NCI-H2227 treated with DMSO at 0.1 percent for 48 hours (cell line): ENCODE results near the gene MBLAC1.

Experiments
- DNase-seq: peaks from one replicate; lab custom pipeline; 2025; lab: John Stamatoyannopoulos, UW

Gene MBLAC1

GRCh38 chr7:100153708-100154535 lies 27.2 kb downstream of the MBLAC1 start:
- DNase-seq = no peak

GRCh38 chr7:100154651-100155491 lies 28.1 kb downstream of the MBLAC1 start:
- no peak for DNase-seq

GRCh38 chr7:100155553-100156317 lies 29.0 kb downstream of the MBLAC1 start:
- DNase-seq = no peak

- no peak for DNase-seq
These were observed 29.7 kb downstream of the MBLAC1 start for GRCh38 chr7:100156331-100157068.

GRCh38 chr7:100157069-100157333 lies 30.2 kb downstream of the MBLAC1 start:
- DNase-seq = no peak

GRCh38 chr7:100157334-100158228 lies 30.8 kb downstream of the MBLAC1 start:
- DNase-seq = peak; percentile 28

- DNase-seq = peak; percentile 92
These were observed 31.7 kb downstream of the MBLAC1 start, which contains the start of gene TRAPPC14 for GRCh38 chr7:100158229-100159098. TRAPPC14 (minus strand) TSS chr7:100158723; CDS start chr7:100158499, 224 bp downstream.

- no peak for DNase-seq
These were observed 32.4 kb downstream of the MBLAC1 start for GRCh38 chr7:100159099-100159623.

- no peak for DNase-seq
These were observed 33.3 kb downstream of the MBLAC1 start for GRCh38 chr7:100160067-100160466.

- no peak for DNase-seq
These were observed 36.3 kb downstream of the MBLAC1 start for GRCh38 chr7:100163006-100163531.

- no peak for DNase-seq
These were observed 37.1 kb downstream of the MBLAC1 start for GRCh38 chr7:100163871-100164270.

GRCh38 chr7:100166317-100166940 lies 39.7 kb downstream of the MBLAC1 start:
- DNase-seq = no peak

- no peak for DNase-seq
These were observed 40.5 kb downstream of the MBLAC1 start for GRCh38 chr7:100166970-100167911.

- DNase-seq = no peak
These were observed 41.2 kb downstream of the MBLAC1 start for GRCh38 chr7:100167912-100168323.

- DNase-seq = no peak
These were observed 42.5 kb downstream of the MBLAC1 start for GRCh38 chr7:100169147-100169850.

GRCh38 chr7:100170101-100170897 lies 43.5 kb downstream of the MBLAC1 start:
- no peak for DNase-seq
